OCI-LY7 (cell line): ENCODE data around the gene APOBEC3G. TPM values are rescaled to one million over a fixed set of nuclear protein-coding genes. Genes with fewer than 3 reads are reported as not detected.
"Not testable (repeated sequence)": the region's sequence is repeated elsewhere in the genome, so short reads cannot be mapped to it uniquely, and the experiment has no call there.

Experiments
- BruUV-seq: library from RNA; stranded (reverse); fragments of 400-500 nt; replicated peaks from 2 replicates; lab custom pipeline; 2021; lab: Mats Ljungman, UMichigan
- CTCF ChIA-PET: fragments of 300-600 bp; sonication (Branson Sonifier 250); formaldehyde crosslinking; loops from one replicate; lab custom pipeline; 2022; ENCODE audit warnings: antibody characterized with exemption; ENCODE audit not compliant: unreplicated experiment; lab: Charles Lee
- POLR2A ChIA-PET: fragments of 300-600 bp; sonication (Branson Sonifier 250); formaldehyde crosslinking; loops from one replicate; lab custom pipeline; 2022; ENCODE audit warnings: antibody characterized with exemption; lab: Charles Lee
- DNase-seq: peaks from one replicate; pipeline ENCODE4 v3.0.0-alpha.2; 2015; ENCODE audit warnings: low spot score
- H2AFZ ChIP-seq: fragments of 200-600 bp; sonication (generic), shearing (Covaris generic); 2 replicates; pipeline ENCODE4 v1.6.1; 2014; ENCODE audit warnings: mild to moderate bottlenecking, antibody characterized with exemption, low read length, moderate library complexity
- H3K27ac ChIP-seq: fragments of 200-600 bp; sonication (generic); 2 replicates; pipeline ENCODE4 v1.5.1; 2014; ENCODE audit warnings: mixed run types, low read depth, mild to moderate bottlenecking, moderate library complexity, low read length, inconsistent platforms; ENCODE audit not compliant: poor library complexity, severe bottlenecking
- H3K36me3 ChIP-seq: fragments of 200-600 bp; sonication (generic); 2 replicates; pipeline ENCODE4 v1.6.1; 2014; ENCODE audit warnings: mild to moderate bottlenecking, antibody characterized with exemption, low read length, moderate library complexity, mixed read lengths; ENCODE audit not compliant: insufficient read depth
- H3K4me1 ChIP-seq: fragments of 200-600 bp; sonication (generic); 2 replicates; pipeline ENCODE4 v1.5.1; 2014; ENCODE audit warnings: mild to moderate bottlenecking, low read length; ENCODE audit not compliant: insufficient read depth, poor library complexity, severe bottlenecking
- H3K4me2 ChIP-seq: fragments of 200-600 bp; sonication (generic); 2 replicates; pipeline ENCODE4 v1.6.1; 2014; ENCODE audit warnings: mild to moderate bottlenecking, low read length
- H3K4me3 ChIP-seq: fragments of 200-600 bp; sonication (generic); 2 replicates; pipeline ENCODE4 v1.5.1; 2014; ENCODE audit warnings: mild to moderate bottlenecking, low read depth, low read length; ENCODE audit not compliant: poor library complexity, severe bottlenecking
- H3K79me2 ChIP-seq: fragments of 200-600 bp; sonication (generic); 2 replicates; pipeline ENCODE4 v1.6.1; 2016; ENCODE audit warnings: low read depth, mild to moderate bottlenecking, low read length, moderate library complexity, mixed read lengths; ENCODE audit not compliant: insufficient read depth
- H3K9me2 ChIP-seq: fragments of 200-600 bp; sonication (generic); 2 replicates; pipeline ENCODE4 v1.6.1; 2016; ENCODE audit warnings: mild to moderate bottlenecking, low read length, mixed read lengths; ENCODE audit not compliant: insufficient read depth
- H3K9me3 ChIP-seq: fragments of 200-600 bp; sonication (generic); 2 replicates; pipeline ENCODE4 v1.6.1; 2014; ENCODE audit warnings: mild to moderate bottlenecking, mixed run types, low read length, mixed read lengths
- H4K20me1 ChIP-seq: fragments of 200-600 bp; sonication (generic); 2 replicates; pipeline ENCODE4 v1.6.1; 2014; ENCODE audit warnings: mild to moderate bottlenecking, antibody characterized with exemption, low read length, moderate library complexity, mixed read lengths; ENCODE audit not compliant: insufficient read depth
- EZH2phosphoT487 ChIP-seq: fragments of 200-600 bp; sonication (generic); IDR thresholded peaks from 2 replicates; pipeline ENCODE4 v1.6.1; 2018; ENCODE audit warnings: low read depth, borderline replicate concordance, mild to moderate bottlenecking, mixed run types, antibody characterized with exemption, low read length, moderate library complexity, mixed read lengths
- intact Hi-C: fragments of 100-400 bp; cut with micrococcal nuclease; formaldehyde crosslinking; loops from one replicate; pipeline ENCODE4 v1.10.0; 2022; ENCODE audit not compliant: unreplicated experiment
- total RNA-seq, 2 experiments: library from RNA; depleted of rRNA in 1 of 2; stranded (reverse); fragments of >200 nt in 1 of 2; shearing (Covaris generic) in 1 of 2; gene quantifications; 2 replicates each; pipeline ENCODE4 v1.2.3, GENCODE V29; 2014 to 2022
- TF ChIP-seq, protein P1 (sequence below): fragments of 200-600 bp; sonication (generic); conservative IDR thresholded peaks from 2 replicates; pipeline ENCODE4 v1.5.1; 2014; ENCODE audit warnings: mild to moderate bottlenecking, antibody characterized with exemption, low read length, moderate library complexity, mixed read lengths

Gene APOBEC3G
- total RNA-seq, 2 experiments from 2014 or later: 36.7 to 60.2 TPM

DNA sequence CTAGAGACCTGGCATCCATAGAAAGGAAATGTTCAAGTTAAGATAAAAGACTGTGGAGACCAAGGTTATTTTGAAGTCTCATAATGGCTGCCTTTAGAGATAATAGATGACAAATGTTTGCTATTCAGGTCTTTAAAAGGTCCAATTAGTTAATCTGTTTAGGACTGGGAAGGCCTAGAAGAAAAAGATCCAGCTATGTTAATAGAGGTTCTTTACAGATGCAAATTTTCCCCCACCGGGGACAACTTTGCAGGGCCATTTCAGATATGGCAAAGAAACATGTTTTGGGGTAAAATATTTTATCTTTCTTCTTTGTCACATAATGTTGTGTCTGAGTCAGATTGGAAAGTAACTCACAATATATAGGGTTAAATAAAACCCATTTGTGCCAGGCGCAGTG is 3.1 kb upstream of the APOBEC3G start:
- intact Hi-C loops: loop anchor here (2.0 kb wide), 1 partner anchor 41 kb away; no protein-coding TSS in a partner anchor
- TF ChIP-seq, protein P1, sequence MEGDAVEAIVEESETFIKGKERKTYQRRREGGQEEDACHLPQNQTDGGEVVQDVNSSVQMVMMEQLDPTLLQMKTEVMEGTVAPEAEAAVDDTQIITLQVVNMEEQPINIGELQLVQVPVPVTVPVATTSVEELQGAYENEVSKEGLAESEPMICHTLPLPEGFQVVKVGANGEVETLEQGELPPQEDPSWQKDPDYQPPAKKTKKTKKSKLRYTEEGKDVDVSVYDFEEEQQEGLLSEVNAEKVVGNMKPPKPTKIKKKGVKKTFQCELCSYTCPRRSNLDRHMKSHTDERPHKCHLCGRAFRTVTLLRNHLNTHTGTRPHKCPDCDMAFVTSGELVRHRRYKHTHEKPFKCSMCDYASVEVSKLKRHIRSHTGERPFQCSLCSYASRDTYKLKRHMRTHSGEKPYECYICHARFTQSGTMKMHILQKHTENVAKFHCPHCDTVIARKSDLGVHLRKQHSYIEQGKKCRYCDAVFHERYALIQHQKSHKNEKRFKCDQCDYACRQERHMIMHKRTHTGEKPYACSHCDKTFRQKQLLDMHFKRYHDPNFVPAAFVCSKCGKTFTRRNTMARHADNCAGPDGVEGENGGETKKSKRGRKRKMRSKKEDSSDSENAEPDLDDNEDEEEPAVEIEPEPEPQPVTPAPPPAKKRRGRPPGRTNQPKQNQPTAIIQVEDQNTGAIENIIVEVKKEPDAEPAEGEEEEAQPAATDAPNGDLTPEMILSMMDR: no peak
- no peak for TF ChIP-seq EZH2phosphoT487
- Histone ChIP-seq H3K36me3 (peaks cover 2% of the 10 kb centered on the region; the same call in 1 of the 2 replicates), H3K27ac (peak overlapping the region; percentile 89), H3K4me1 (peaks cover 84% of the 10 kb centered on the region), H3K9me2 (no peaks in the 10 kb centered on the region), H4K20me1 (no peaks in the 10 kb centered on the region), H3K9me3 (no peaks in the 10 kb centered on the region), H2AFZ (peak overlapping the region; percentile 22; the same call in 1 of the 2 replicates), H3K4me2 (peak overlapping the region; percentile 58), H3K79me2 (peaks cover 13% of the 10 kb centered on the region; the same call in 1 of the 2 replicates), H3K4me3 (peak overlapping the region; percentile 5)
- CTCF ChIA-PET: no interaction called here
- BruUV-seq: no TSS peak
- POLR2A ChIA-PET: interaction anchor here (0.7 kb wide), 1 partner anchor 44 kb away, joined by 4 read pairs; no protein-coding TSS in a partner anchor
- DNase-seq: no peak

DNA sequence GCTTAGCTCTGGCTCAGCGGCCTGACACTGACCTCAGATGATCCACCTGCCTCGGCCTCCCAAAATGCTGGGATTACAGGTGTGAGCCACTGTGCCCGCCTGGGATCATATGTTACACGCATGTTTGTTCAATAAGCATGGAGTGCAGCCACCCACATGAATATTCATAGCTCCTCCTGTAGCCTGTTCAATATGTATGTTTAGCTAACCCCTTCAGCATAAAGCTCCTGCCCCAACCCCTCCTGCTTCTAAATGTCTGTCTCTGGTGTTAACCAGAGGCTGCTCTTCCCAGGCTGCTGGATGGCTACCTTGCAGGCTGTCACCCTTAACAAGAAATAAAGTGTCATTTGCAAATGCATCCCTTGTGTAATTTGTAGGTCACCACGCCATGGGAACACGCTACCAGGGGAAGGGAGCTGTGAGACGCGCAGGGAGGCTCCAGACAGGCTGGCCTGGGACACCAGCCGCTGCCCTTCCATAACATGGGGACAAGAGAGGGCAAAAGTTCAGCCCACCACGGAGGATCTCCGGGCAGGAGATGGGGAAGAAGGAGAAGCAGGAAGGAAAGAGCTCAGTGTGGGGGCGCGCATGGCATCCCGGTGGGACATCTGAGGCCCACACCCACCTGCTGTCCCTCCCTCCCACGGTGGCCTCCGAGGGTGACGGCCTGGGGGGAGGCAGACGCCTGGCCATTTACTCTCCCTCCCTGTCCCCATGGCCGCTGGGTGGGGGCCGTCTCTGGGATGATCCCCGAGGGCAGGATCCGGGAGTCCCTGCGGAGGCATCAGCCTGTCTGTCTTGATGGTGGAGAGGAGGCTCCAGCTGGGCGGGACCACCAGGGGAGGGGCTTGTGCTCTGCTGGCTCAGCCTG is 685 bp upstream of the APOBEC3G start:
- H3K36me3 ChIP-seq, H4K20me1 ChIP-seq, intact Hi-C loops, H2AFZ ChIP-seq, H3K9me3 ChIP-seq, BruUV-seq, H3K9me2 ChIP-seq: not testable (repeated sequence)
- POLR2A ChIA-PET: interaction anchor here (1.2 kb wide), 1 partner anchor 8 kb away, joined by 3 read pairs; no protein-coding TSS in a partner anchor
- Histone ChIP-seq H3K79me2 (peaks cover 13% of the 10 kb centered on the region; the same call in 1 of the 2 replicates), H3K4me3 (peak overlapping the region; percentile 77), H3K4me2 (peak overlapping the region; percentile 58), H3K27ac (peak overlapping the region; percentile 89), H3K4me1 (peaks cover 85% of the 10 kb centered on the region)
- DNase-seq: peak; percentile 42
- CTCF ChIA-PET: interaction anchor here (0.6 kb wide), 1 partner anchor 9 kb away, joined by 3 read pairs; no protein-coding TSS in a partner anchor

DNA sequence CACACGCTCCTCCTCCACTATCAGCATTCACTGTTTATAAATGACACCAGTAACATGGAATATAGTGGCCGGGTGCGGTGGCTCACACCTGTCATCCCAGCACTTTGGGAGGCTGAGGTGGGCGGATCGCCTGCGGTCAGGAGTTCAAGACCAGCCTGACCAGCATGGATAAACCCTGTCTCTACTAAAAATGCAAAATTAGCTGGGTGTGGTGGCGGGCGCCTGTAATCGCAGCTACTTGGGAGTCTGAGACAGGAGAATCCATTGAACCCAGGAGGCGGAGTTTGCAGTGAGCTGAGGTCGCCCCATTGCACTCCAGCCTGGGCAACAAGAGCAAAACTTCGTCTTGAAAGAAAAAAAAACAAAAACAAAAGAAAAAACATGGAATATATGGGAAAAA is 837 bp downstream of the APOBEC3G start:
- CTCF ChIA-PET, H3K9me2 ChIP-seq, POLR2A ChIA-PET, DNase-seq, H2AFZ ChIP-seq, intact Hi-C loops, BruUV-seq, H3K9me3 ChIP-seq, H4K20me1 ChIP-seq: not testable (repeated sequence)
- H3K79me2 ChIP-seq: peaks cover 13% of the 10 kb centered on the region; the same call in 1 of the 2 replicates
- peak overlapping the region; percentile 58 for H3K27ac ChIP-seq
- peak overlapping the region; percentile 77 for H3K4me3 ChIP-seq
- H3K36me3 ChIP-seq: peaks cover 10% of the 10 kb centered on the region; the same call in 1 of the 2 replicates
- H3K4me1 ChIP-seq: peaks cover 79% of the 10 kb centered on the region
- H3K4me2 ChIP-seq: peak overlapping the region; percentile 98
